Stimulated activated CD4-positive, alpha-beta T cell treated with anti-CD3 and anti-CD28 coated beads, Interleukin-12 subunit alpha, Interleukin-12 subunit beta, amount 100 ng/mL, for 4 hours (primary cell): ENCODE results near the gene LRP1-AS.

Experiments used
- DNase-seq: peaks from one replicate; pipeline ENCODE4 v3.0.0-alpha.2; 2020

The LRP1-AS gene

DNA sequence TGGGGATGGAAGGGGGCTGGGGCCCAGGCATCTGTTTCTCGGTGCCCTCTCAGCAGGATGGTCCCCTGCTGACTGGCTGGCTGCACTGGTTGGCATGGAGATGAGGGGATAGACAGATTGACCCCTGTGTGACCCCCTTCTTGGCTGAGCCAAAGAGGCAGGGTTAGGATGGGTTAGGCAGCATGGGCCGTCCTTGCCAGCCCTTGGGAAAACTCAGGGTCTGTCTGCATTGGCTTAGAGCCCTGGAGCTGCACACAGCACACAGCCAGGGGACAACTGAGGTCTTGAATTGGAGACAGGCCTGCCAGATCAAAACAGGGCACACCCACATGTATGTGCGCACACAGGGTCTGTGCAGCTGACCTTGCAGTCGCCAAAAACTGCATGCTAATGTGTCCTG lies 11.2 kb upstream of the LRP1-AS start:
- no peak for DNase-seq

DNA sequence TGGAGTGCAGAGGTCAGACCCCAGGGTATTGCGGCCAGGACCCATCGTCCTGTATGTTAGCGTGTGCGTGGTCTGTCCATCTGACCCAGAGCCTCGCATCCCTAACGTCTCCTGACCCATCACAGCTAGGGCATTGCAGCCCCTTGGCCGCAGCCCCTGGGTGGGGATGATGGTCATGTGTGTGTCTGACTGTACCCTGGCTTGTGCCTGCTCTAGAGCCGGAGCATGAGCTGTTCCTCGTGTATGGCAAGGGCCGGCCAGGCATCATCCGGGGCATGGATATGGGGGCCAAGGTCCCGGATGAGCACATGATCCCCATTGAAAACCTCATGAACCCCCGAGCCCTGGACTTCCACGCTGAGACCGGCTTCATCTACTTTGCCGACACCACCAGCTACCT lies 10.8 kb upstream of the LRP1-AS start:
- no peak for DNase-seq

DNA sequence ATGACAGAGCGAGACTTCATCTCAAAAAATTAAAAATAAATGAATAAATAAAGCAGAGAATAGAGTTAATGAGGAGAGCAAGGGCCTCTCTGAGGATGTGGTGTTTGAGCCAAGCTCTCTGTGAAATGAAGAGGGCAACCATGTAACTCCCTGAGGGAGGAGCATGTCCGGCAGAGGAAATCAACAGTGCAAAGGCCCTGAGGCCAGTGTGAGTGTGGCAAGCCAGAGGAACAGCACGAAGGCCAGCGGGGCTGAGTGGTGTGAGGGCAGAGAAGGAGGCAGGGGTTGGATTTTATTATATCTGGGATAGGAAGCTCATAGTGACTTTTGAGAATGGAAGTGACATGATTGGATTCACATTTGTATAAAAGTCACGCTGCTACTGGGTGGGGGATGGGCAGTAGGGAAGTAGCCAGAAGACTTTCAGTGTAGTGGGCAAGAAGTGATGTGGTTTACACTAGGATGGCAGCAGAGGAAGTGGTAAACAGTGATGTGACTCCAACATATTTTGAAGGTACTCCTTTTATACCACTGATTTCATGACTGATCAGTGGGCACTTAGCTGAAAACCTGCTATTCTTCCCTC lies 10.3 kb upstream of the LRP1-AS start:
- DNase-seq = no peak

DNA sequence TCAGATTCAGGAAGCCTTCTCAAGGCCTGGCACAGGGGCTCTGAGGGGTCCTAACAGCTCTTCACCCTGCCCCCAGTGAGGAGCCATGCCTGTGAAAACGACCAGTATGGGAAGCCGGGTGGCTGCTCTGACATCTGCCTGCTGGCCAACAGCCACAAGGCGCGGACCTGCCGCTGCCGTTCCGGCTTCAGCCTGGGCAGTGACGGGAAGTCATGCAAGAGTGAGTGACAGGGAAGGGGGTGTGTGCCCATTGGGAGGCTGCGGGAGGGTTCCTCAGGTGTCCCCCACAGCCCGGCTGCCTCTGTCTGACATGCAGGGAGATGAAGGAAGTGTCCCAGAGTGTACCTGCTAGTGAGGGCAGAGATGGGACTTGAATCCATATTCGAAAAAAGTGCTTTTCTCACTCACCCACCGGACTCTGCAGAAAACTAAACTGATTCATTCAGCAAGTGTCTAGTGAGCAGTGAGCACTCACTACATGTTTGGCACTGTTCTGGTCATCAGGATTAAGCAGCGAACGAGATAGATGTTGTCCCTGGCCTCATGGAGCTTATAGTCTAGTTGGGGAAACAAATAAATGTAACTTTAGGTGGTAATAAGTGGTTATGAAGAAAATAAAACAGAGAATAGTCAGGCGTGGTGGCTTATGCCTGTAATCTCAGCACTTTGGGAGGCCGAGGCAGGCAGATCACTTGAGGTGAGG lies 9.4 kb upstream of the LRP1-AS start:
- no peak for DNase-seq

DNA sequence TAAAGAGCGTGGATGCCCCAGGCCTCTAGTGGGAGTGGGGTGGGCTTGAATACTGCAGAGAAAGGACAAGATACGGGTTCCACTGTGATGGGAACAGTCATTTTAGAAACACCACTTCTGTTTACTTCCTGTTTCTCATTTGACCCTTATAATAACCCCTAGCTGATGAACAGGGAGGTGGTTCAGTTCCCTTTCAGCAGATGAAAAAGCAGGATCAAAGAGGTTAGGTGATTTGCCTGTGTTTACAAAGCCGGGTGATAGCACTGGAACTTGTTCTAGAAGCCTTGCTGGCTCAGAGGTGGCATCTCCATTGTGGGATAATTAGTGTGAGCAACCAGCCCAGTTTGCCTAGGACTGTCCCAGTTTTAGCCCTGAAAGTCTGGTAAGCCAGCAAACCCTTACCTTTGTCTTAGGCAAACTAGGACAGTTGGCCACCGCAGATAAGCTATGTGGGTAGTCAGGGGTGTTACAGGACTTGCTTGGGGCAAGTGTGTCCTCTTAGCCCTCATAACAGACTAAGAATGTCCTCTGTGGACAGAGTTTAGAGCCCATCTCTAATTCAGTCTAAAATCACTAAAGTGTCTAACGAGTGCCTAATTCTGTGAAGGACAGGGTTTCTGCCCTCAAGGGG lies 7.5 kb upstream of the LRP1-AS start:
- no peak for DNase-seq

DNA sequence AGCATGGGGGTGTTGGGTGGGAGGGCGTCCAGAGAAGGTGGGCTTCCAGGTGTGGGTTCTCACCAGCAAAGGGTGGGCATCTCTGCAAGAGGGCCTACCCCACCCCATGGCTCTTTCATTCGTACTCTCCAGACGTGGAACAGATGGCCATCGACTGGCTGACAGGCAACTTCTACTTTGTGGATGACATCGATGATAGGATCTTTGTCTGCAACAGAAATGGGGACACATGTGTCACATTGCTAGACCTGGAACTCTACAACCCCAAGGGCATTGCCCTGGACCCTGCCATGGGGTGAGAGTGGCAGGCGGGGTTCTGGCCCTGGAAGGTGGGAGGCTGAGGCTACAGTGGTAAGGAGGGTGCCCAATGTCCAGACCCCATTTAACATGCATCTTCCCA lies 6.7 kb upstream of the LRP1-AS start:
- DNase-seq = no peak

DNA sequence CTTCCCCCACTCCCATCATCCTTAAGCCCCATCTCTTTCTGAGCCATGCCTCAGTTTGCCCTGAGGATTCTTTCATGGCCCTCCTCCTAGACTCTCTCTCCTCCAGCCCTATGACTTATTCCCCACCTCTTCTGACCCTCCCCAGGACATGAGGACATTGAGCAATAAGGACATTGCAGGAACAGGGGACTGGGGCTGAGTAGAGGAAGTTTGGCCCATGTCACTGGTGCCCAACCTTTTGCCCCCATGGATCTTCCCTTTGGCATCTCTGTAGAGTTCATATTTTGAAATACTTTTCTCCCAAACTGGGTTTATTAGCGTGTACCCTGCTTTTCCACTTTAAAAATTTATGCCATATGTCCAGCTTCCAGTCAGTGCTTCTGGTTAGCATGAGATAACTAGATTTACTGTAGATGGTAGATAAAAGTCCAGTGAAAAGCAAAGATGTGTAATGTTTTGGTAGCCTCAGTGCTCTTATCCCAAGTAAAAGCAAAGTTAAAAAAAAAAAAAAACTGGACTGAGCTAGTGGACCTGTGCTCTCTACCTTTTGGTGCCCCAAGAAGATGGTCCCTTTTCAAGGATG lies 6.1 kb upstream of the LRP1-AS start:
- DNase-seq = no peak

DNA sequence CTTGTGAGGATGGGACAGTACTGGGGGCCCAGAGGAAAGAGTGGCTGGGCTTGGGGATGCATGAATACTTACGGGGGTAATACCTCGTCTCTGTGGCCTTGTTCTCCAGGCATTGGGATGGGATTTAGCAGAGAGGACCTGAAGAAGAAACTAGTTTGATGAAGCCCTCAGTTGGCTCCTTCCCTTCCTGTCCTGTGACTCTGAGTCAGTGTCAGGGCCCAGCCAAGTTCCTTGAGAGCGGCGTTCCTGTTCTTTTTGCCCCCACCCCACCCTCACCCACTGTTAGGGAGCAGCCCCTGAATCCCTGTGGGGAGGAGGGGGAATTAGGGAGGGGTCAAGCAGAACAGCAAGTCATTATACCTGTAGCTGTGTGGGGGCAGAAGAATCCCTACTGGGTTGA lies 5.2 kb upstream of the LRP1-AS start:
- no peak for DNase-seq

DNA sequence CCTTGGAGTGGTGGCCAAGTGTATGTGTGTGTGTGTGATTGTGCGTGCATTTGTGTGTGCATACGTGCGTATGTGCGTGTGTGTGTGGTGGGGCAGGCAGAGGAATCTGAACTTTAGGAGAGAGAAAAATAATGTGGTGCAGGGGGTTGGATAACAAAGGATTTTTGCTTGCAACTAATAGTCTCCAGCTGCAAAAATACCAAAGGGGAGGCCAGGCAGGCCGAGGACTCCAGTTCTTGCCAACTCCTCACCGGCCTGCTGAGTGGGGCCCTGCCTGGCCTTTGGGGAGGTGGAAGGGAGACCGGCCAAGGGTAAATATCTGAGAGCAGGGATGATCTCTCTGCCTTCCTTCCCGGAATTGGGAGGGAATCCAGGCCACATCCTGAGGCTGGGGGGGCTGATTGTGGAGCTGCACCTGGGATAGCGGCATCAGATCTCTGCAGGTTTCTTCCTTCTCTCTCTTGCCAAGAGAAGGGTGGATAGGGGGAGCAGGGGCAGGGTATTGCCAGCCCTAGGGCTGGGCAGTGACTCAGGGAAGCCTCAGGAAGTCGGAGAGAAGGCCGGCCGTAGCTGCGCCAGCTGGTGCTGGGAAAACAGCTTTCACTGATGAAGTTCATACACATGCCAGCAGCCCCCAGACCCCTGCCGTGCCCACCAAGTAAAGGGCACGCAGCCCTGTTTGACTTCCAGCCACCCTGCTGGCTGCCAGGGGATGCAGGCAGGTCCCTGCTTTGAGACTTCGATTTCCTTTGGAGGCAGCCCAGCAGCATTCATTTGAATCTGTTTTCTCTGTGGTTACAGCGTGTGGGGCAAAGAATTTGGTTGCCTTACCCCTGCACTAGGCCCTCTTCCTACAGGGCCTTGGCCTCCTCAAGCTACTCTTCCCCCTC lies 4.6 kb upstream of the LRP1-AS start:
- no peak for DNase-seq

DNA sequence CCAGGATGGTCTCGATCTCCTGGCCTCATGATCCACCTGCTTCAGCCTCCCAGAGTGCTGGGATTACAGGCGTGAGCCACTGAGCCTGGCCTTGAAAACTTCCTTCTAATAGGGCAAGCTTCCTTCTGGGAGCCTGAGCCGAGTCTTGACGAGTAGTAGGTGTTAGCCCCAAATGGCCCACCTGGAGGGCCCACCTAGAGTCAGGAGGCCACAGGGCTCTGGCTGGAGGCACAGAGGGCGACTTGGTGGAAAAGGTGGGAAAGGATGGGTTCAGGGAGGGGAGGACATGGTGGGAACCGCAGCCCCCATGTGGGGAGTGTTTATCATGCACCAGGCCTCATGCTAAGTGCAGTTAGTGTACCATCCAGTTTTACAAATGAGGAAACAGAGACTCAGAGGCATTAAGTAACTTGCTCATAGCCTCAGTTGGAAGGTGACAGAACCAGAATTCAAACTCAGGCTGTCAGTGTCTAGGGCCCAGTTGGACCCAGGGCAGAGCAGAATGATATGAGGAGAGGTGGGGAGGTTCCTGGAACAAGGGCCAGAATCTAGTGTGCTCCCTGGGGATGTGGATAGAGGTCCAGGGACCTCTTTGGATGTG lies 3.1 kb upstream of the LRP1-AS start:
- DNase-seq = no peak

DNA sequence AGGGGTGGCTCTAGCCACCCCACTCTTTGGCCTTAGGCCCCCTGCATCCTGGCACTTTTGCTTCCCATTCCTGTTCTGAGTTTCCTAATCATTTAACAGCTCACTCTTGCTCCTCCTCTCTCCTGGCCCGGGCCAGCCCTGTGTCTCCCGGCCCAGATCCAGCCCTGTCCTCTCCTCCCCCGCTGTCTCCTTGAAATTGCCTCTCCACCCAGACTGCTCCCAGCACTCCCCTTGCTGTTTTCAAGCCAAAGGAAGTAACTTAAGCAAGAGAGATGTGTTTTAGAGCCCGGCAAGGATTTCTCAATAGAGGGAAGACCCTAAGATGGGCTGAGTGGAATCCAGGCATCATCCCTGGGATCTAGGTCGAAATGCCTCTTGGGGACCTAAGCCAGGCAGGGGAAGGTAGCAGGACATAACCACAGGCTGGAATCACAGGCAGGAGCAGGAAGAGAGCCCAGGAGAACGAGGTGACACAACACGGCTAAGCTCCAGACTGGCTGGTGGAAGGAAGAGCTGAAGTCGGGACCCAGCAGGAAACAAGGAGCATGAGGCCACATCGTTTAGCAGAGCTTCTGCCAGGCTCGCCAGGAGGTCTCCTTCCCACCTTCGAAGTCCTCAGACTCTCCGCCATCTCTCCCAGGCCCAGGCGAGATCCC lies 2.0 kb upstream of the LRP1-AS start:
- no peak for DNase-seq

DNA sequence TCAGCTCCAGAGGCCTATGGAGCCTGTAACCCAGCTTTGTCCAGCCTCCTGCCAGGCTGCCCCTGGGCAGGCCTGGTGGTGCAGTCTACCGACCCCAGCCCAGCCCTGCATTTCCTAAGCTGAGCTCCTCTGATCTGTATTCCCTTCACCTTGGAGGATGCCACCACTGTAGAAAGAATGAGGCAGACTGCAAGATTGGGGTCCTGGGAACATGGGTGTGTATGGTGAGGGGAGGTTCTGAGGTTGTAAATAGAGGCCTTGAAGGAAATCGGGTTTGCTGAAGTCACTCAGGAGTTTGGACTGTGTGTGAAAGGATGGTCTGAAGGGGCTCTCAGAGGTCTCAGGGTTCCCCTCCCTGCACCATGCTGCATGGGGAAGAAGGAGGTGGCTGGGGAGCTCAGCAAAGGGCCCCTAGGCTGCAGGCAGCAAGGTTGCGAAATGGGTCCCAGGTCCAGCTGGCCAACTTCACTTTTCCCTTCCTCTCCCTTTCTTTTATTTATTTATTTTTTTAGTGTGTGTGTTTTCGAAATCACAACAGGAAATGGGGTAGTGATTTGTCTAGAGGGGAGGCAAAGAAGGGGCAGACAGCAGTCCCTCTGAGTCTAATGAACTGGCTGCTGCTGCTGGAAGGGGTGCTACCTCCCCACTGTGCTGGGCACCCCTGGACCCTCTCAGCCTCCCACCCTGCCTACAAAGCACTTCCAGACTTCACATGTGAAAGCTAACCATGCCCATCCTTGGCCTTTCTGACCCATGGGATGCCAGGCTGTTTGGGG lies 1.2 kb upstream of the LRP1-AS start:
- no peak for DNase-seq

DNA sequence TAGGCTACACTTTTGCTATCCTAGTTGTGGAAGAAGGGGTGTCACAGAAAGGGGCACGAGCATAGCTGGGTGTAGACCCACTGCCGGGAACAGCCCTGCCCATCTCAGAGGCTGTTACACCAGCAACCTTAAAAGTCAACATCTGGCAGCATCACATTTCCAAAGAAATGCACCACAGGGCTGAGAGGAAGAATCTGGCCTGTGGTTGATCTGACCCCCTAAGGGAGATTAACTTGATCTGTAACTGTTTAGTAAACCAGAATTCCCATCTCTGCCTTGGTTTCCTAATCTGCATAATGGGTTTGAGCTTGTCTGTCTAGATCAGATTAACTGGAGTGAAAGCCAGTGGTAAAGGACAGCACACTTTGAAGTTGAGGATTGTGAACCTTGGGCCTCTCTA lies 1.3 kb downstream of the LRP1-AS start:
- no peak for DNase-seq

DNA sequence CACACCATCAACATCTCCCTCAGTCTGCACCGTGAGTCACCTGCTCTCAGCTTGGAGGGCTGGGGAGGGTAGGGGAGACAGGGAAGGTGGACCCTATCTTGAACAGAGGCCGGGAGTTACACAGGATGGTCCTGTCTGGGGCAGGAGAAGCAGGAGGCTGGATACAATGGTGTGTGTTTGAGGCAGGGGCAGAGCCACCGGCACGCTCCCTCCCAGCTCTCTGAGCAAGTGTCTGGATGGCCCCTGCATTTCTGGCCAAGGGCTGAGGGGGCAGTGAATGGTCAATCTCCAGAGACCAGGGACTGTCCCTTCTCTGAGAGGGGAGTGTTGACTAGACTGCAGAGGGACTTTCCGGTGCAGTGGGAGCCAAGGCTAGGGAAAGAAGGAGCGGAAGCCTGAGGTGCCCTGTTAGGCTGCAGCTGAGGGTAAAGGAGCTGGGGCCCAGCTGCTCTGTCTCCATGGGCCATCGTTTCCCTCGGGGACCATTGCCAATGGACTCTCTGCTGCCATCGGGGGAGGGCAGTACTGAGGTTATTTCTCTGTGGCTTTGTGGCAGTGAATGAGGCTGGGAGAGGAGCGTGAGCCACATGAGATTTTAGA lies 1.9 kb downstream of the LRP1-AS start:
- DNase-seq = no peak

DNA sequence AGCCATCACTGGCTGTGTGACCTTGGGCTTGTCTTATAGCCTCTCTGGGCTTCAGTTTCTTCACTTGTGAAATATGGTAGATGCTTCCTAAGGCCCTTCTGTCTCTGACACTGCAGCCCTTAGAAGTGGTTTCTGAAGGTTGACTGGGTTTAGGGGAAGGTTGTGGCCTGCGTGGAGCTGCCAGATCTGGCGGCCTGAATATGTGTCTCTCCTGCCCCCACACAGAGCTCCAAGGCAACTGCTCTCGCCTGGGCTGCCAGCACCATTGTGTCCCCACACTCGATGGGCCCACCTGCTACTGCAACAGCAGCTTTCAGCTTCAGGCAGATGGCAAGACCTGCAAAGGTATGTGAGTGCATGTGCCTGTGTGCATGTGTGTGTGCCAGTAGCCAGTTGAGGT lies 4.0 kb downstream of the LRP1-AS start:
- DNase-seq = no peak

DNA sequence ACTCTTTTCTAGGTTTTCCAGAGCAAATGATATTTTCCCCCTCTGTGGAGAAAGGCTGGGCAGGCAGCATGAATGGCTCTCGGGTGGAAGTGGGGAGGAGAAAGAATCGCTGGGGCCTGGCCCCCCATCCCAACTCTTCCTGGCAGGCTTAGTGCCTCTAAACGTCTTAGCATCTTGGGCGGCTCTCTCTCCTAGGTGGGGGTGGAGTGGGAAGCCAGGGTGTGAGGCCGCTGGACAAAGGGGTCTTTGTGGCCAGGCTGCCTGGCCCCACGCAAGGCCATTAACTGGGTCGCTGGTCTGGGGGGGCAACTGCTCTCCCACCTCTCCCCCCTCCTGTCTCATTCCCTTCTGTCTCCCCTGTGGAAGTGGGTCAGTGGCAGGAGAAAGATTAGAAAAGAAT lies 4.7 kb downstream of the LRP1-AS start:
- no peak for DNase-seq

DNA sequence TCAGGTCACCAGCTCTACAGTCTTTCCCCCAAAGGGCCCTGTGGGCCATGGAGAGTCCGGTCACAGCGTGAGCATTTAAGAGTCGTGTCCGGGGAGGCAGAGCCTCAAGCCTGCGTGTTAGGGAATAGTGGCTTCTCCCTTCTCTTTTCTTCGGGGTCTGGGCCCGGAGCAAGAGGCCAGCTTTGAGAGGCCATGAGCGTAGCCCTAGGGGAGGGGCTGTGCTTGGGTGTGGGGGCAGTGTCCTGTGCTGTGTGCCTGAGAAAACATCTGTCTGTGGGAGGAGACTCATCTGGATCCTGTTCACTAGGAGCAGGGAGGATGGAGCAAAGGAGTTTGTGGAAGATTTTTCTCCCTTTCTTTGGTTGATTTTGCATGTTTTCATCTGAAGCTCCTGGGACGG lies 5.3 kb downstream of the LRP1-AS start:
- no peak for DNase-seq

DNA sequence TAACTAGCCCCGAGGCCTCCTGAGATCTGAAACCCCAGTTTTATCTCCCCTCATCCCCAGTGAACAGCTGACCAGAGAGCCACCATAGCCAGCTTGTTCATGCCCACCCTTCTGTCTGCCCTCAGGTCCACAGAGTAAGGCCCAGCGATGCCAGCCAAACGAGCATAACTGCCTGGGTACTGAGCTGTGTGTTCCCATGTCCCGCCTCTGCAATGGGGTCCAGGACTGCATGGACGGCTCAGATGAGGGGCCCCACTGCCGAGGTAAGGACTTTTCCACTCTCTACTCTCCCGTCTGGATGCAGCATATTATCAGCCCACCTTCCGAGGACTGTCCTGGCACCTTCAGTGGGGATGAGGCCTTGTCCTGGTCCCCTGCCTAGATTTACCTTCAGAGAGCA lies 6.2 kb downstream of the LRP1-AS start:
- no peak for DNase-seq

DNA sequence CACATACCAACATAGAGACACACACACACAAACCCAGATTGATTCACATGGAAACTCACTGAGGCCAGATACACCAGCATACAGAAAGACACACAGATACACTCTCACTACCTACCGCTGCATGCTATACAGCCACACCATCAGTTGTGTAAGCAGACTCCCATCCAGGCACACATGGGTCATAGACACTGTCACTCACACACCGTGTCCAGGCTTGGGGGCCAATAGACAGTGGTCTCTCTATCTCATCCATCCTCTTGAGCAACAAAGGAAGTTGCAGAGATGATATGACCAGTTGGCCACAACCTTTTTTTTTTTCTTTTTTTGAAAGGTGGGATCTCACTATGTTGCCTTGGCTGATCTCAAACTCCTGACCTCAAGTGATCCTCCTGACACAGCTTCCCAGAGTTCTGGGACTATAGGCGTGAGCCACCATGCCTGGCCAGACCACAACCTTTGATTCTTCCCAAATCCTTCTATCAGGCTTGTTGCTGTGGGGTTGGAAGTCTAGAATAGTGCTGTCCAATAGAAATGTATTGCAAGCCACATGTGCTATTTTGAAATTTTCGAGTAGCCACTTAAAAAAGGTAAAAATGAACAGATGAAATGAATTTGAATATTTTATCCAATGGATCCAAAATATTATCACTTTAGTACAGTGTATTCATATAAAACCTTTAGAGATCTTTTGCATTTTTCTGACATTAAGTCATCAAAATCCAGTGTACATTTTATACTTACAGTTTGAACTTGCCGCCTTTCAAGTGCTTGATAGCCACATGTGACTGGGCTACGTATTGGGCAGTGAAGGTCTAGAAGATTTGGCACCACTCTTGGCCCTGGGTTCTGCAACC lies 7.4 kb downstream of the LRP1-AS start:
- no peak for DNase-seq
